Hematopoietic multipotent progenitor cell treated with erythropoietin and hydrocortisone succinate and interleukin-3 and kit ligand, for 4 days (in vitro differentiated cells): ENCODE data around the gene ABCA4.
"Not testable (repeated sequence)": the region's sequence is repeated elsewhere in the genome, so short reads cannot be mapped to it uniquely, and the experiment has no call there.

ENCODE experiments used
- DNase-seq: peaks from one replicate; pipeline ENCODE4 v3.0.0-alpha.2; 2015

ABCA4 gene

DNA sequence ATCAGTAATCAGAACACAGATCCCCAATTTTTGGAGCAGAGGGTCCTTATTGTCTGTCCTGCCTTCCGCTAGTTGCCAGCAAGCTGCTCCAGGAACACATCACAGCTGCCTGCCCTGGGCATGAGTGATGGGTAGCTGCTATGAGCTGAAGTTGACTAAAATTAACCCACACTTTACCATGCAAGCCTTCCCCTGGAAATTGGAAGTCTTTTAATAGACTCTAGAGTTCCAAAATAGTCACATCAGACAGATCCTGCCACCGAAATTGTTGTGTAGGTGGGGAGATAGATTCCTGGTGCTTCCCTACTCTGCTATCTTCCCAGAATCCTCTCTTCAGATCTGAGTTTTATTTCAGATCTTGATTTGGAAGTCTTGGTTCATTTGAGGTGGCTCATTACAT lies 148.6 kb downstream of the ABCA4 start:
- DNase-seq, result no peak

- no peak for DNase-seq
These were observed 151.1 kb downstream of the ABCA4 start for GRCh38 chr1:93969887-93970286.

DNA sequence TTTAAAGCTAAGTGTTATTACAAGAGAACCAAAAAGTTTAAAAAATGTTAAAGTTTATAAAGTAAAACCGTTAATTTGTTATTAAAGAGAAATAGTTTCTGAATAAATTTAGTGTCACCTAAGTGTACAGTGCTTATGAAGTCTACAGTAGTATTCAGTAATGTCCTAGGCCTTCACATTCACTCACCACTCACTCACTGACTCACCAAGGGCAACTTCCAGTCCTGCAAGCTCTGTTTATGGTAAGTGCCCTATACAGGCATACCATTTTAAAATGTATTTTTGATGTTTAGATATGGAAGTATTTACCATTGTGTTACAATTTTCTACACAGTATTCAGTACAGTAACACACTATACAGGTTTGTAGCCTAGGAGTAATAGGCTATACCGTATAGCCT lies 151.6 kb downstream of the ABCA4 start:
- no peak for DNase-seq

- no peak for DNase-seq
These were observed 153.6 kb downstream of the ABCA4 start for GRCh38 chr1:93967306-93967705.

GRCh38 chr1:93965888-93966287 lies 155.1 kb downstream of the ABCA4 start:
- DNase-seq, result no peak

DNA sequence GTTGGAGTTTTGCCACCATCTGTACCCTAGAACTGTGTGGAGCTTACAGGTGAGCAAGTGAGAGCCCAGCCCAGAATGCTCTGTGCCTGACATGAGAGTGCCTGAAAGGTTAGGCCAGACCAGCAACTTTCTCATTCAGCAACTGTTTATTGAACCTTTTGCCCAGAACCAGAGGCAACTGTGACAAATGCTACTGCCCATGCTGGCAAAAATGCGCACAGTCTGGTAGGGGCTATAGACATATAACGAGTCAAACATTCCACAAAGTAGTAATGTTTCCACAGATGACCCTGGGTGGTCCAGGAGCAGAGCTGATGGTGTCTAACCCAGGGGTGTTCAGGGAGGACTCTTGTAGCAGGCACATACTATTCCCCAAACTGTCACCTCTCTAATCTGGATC lies 155.7 kb downstream of the ABCA4 start:
- DNase-seq, result no peak

DNA sequence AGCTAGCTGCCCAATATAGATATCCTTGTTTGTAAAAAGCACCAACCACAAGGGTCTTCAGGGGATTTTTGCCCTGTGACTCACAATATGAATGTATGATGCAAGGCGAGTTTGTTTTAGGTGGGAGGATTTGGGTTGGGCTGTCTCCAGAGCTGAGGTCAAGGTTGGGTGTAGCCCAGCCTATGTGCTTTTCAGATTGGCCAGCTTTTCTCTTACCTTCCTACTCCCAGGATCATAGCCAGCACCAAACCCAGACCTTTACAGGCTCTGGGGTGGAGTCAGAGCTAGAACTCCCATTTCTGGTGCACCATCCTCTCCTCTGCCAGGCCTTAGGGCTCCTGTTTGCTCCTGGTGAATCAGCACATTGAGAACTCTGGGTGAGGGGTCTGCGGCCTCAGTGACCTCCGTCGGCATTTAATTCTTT lies 156.2 kb downstream of the ABCA4 start:
- DNase-seq, result no peak

DNA sequence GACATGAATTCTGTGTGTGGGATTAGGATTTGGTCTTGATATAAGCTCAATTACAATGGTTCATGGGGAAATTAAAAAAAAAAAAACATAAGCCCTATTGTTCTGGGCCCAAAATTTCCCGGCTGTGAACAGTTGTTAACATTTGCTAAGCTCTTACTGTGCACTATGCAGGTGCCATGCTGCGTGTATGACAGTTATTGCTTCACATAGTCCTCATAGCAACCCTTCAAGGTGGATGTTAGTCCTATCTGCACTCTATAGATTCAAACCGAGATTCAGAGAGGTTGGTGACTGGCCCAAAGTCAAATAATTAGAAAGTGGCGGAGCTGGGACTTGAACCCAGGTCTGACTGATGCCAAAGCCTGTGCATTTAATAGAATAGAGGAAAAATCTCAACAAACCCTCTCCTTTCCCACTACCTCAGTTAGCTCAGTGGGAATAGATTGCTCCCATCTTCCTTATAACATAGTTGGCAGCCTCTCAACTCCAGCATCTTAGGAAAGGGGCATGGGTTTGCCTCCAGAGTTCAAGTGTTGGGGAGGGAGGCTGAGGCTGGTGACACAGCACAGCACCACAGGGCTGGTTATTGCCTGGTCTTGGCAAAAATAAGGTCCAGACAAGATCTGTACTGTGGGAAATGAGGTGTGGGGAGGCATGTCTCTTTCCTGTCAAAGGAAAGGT lies 156.7 kb downstream of the ABCA4 start:
- DNase-seq, result no peak

DNA sequence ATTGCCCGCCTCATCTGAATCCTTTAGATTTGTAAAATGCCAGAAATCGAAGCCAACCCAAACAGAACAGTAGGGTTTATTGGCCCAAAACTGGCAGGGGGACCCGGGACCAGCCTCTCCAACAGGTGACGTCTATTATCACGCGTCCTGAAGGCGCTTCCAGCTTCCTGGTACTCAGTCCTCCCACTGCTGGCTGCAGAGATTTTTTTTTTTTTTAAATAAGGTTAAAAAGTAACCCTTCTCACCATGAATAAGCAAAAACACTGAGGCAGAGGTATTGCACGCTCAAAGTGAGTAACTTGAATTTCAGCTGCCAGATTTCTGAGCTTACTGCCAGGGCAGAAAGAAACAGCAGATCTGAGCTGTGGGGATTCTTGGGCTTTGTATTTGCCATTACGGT lies 157.4 kb downstream of the ABCA4 start:
- DNase-seq, result no peak

GRCh38 chr1:93961906-93962305 lies 159.0 kb downstream of the ABCA4 start:
- no peak for DNase-seq

DNA sequence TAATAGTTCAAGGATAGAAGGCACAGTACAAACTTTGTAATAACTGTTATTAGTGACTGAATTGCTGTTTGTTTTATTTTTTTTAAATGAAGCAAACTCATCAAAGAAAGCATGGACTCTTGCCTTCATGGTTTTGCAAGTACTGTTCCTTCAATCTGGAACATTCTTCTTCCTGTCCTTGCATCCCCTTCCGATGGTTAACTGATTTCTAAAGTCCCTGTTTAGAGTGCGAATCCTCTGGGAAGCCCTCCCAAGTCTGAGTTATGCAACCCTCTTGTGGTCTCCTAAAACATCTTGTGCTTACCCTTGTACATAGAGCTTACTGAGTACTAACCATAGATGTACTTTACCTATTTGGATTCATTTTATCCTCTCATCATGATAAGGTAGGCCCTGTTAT lies 159.5 kb downstream of the ABCA4 start:
- no peak for DNase-seq

GRCh38 chr1:93960641-93961147 lies 160.3 kb downstream of the ABCA4 start:
- no peak for DNase-seq

GRCh38 chr1:93959413-93959812 lies 161.5 kb downstream of the ABCA4 start:
- no peak for DNase-seq

GRCh38 chr1:93958726-93959100 lies 162.2 kb downstream of the ABCA4 start:
- DNase-seq, result peak; percentile 47

DNA sequence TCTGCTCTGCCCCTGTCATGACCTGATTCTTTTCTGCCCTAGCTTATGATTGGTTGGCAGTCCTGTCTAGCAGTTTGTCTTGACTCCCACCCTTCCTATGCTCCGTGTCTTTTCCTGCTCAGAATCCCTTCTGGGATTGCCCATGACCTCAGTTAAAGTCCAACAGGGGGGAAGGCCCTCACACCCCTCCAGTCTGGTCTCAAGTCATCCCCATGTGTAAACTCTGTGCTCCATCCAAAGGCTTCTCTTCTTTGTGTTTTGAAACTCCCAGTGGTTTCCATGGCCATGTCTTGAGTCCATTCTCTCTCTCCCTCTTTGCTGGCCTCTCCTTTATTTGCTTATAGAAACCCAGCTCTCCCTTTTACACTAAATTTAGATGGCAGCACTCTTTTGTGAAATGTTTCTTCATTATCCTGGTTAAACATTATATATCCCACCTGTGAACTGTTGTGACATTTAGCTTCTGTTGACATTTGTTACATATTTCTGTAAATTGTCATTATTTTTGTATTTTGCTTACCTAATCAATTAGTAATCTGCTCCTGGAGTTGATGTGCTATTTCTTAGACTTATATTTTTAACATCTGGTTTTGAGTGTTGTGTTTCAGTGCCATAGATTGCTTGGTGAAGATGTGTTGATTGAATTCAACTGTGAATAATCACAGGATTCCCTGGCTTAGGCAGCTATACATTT lies 162.8 kb downstream of the ABCA4 start:
- DNase-seq, result no peak

GRCh38 chr1:93955765-93956164 lies 165.2 kb downstream of the ABCA4 start:
- no peak for DNase-seq

DNA sequence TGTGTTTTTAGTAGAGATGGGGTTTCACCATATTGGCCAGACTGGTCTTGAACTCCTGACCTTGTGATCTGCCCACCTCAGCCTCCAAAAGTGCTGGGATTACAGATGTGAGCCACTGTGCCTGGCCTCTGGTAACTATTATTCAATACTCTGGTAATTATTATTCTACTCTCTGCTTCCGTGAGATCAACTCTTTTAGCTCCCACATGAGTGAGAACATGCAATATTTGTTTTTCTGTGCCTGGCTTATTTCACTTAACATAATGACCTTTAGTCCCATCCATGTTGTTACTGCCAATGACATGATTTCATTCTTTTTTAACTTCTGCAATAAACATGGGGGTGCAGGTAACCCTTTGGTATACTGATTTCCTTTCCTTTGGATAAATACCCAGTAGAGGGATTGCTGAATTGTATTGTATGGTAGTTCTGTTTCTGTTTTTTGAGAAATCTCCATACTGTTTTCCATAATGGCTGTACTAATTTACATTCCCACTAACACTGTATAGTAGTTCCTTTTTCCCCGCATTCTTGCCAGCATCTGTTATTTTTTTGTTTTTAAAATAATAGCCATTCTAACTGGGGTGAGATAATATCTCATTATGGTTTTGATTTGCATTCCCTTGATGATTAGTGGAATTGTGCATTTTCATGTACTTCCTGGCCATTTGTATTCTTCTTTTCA lies 173.8 kb downstream of the ABCA4 start:
- not testable (repeated sequence) for DNase-seq
